ENCODE measurements around the gene PCDH15. TPM values are rescaled to one million over a fixed set of nuclear protein-coding genes. Genes with fewer than 3 reads are reported as not detected.

The PCDH15 gene
- total RNA-seq, 1 donor from 2014 or later, result 0.52 TPM

DNA sequence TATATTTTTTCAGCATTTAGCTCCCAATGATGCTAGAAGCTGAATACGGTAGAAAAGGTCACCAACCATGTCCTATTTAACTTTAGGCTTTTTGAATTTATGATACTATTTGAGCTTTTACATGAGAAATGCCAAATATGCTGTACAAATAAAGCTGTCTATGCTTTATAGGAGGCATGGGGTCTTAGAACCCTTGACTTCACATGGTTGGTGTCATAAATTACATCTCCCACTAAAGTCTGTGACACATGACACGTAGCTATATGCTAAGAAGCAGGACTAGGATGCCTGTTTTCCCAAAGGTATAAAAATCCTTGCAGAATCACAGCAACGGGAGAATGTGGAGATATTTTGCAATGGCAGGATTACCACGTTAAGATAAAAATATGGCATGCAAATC is 960.4 kb downstream of the PCDH15 start:
- Histone ChIP-seq H3K4me3 (ENCODE audit: low read length in 3 of 3) (no peak overlapping the region), H3K9ac (ENCODE audit: low read depth in 1 of 3, low read length in 3 of 3) (no peak overlapping the region), H3K27ac (ENCODE audit: low read depth, low read length) (no peak overlapping the region), H3K9me3 (ENCODE audit: control insufficient read depth in 3 of 3, low read length in 3 of 3) (no peaks in the 10 kb centered on the region), H3K36me3 (ENCODE audit: control insufficient read depth in 3 of 3, insufficient read depth in 3 of 3, low read length in 3 of 3) (no peaks in the 10 kb centered on the region), H3K27me3 (ENCODE audit: control insufficient read depth in 3 of 3, insufficient read depth in 3 of 3, low read length in 3 of 3) (no peaks in the 10 kb centered on the region), H3K4me1 (ENCODE audit: control insufficient read depth in 3 of 3, insufficient read depth in 3 of 3, low read length in 3 of 3) (no peaks in the 10 kb centered on the region)

DNA sequence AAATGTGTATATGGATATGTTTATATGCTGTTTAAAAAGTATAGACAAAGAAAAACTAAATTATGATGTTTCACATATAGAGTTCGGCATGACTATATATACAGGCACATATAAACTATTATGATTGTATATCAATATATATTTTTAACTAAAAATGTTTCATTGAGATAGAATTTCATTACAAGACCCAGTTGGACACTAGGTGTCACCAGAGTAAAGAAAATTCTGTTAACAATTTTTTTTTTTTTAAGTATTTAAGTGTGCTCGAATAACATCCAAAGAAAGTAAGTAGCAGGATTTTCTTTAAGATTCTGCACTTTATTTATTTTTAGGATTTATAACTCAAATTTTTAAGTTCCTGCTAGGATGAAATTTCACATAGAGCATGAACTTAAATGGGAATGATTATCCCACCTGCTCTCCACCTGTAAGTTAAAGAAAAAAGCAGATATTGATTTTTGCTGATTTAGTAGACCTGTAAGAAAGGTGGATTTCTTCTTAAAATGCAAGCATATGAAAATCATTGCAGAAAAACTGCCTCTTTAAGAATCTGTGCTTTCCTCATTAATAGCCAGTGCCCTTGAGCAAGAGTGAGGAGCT is 961.5 kb downstream of the PCDH15 start:
- H3K9me3 ChIP-seq (ENCODE audit: control insufficient read depth in 3 of 3, low read length in 3 of 3), result no peaks in the 10 kb centered on the region
- H3K27ac ChIP-seq (ENCODE audit: low read depth, low read length), result no peak overlapping the region
- H3K27me3 ChIP-seq (ENCODE audit: control insufficient read depth in 3 of 3, insufficient read depth in 3 of 3, low read length in 3 of 3), result no peaks in the 10 kb centered on the region
- no peaks in the 10 kb centered on the region for H3K36me3 ChIP-seq (ENCODE audit: control insufficient read depth in 3 of 3, insufficient read depth in 3 of 3, low read length in 3 of 3)
- no peak overlapping the region for H3K4me3 ChIP-seq (ENCODE audit: low read length in 3 of 3)
- no peak overlapping the region for H3K9ac ChIP-seq (ENCODE audit: low read depth in 1 of 3, low read length in 3 of 3)
- no peaks in the 10 kb centered on the region for H3K4me1 ChIP-seq (ENCODE audit: control insufficient read depth in 3 of 3, insufficient read depth in 3 of 3, low read length in 3 of 3)

DNA sequence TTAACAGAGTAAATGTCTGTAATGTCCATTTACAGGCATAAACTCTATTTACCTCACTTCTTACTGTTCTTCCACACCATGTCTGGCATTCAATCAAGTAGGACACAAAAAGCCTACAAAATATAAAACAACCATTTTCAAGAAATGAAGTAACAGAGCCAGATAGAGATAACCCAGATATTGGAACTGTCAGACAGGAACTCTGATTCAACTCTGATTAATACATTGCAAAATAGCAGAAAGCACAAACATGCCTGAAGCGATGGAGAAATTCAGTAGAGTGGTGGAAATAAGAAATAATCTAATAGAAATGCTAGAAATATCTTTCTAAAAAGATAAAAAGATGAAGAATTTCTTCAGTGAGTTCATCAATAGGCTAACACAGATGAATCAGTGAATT is 964.4 kb downstream of the PCDH15 start:
- no peaks in the 10 kb centered on the region for H3K9me3 ChIP-seq (ENCODE audit: control insufficient read depth in 3 of 3, low read length in 3 of 3)
- H3K27ac ChIP-seq (ENCODE audit: low read depth, low read length), result no peak overlapping the region
- H3K9ac ChIP-seq (ENCODE audit: low read depth in 1 of 3, low read length in 3 of 3), result no peak overlapping the region
- H3K4me1 ChIP-seq (ENCODE audit: control insufficient read depth in 3 of 3, insufficient read depth in 3 of 3, low read length in 3 of 3), result no peaks in the 10 kb centered on the region
- H3K4me3 ChIP-seq (ENCODE audit: low read length in 3 of 3), result no peak overlapping the region
- H3K36me3 ChIP-seq (ENCODE audit: control insufficient read depth in 3 of 3, insufficient read depth in 3 of 3, low read length in 3 of 3), result no peaks in the 10 kb centered on the region
- no peaks in the 10 kb centered on the region for H3K27me3 ChIP-seq (ENCODE audit: control insufficient read depth in 3 of 3, insufficient read depth in 3 of 3, low read length in 3 of 3)

DNA sequence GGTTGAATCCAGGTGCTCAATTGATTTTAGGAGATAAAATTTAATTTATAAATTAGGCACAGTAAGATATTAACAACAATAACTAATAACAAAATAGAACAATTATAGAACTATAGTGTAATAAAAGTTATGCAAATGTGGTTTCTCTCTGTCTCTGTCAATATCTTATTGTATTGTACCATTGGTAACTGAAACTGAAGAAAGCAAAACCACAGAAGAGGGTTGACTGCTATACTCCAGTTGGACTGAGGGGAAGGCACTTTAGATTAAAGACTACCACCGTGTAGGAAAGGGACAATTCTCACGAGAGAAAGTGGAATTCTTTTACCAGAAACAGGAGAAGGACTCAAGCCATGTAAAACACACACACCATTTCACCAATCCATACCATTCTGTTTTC is 967.1 kb downstream of the PCDH15 start:
- no peaks in the 10 kb centered on the region for H3K4me1 ChIP-seq (ENCODE audit: control insufficient read depth in 3 of 3, insufficient read depth in 3 of 3, low read length in 3 of 3)
- H3K4me3 ChIP-seq (ENCODE audit: low read length in 3 of 3), result no peak overlapping the region
- no peak overlapping the region for H3K27ac ChIP-seq (ENCODE audit: low read depth, low read length)
- no peak overlapping the region for H3K9ac ChIP-seq (ENCODE audit: low read depth in 1 of 3, low read length in 3 of 3)
- no peaks in the 10 kb centered on the region for H3K27me3 ChIP-seq (ENCODE audit: control insufficient read depth in 3 of 3, insufficient read depth in 3 of 3, low read length in 3 of 3)
- H3K9me3 ChIP-seq (ENCODE audit: control insufficient read depth in 3 of 3, low read length in 3 of 3), result no peaks in the 10 kb centered on the region
- no peaks in the 10 kb centered on the region for H3K36me3 ChIP-seq (ENCODE audit: control insufficient read depth in 3 of 3, insufficient read depth in 3 of 3, low read length in 3 of 3)

DNA sequence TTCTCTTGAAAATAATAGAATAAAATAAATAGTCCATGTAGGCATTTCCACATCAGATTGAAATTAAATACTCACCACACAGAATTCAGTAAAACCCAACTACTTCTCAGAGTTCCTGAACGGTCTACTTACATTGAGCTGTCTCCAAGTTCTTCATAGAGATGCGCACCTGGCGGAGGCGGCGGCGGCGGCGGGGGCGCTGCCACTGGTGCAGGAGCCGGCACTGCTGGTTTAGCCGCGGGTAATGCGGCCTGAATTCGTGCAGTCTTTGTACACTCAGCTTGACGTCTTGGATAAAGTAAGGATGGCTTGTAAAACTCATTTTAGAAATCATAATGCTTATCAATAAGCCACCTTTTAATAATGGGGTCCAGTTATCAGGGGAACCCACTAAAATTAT is 973.8 kb downstream of the PCDH15 start:
- Histone ChIP-seq H3K4me1 (ENCODE audit: control insufficient read depth in 3 of 3, insufficient read depth in 3 of 3, low read length in 3 of 3) (no peaks in the 10 kb centered on the region), H3K36me3 (ENCODE audit: control insufficient read depth in 3 of 3, insufficient read depth in 3 of 3, low read length in 3 of 3) (no peaks in the 10 kb centered on the region), H3K9ac (ENCODE audit: low read depth in 1 of 3, low read length in 3 of 3) (no peak overlapping the region), H3K27ac (ENCODE audit: low read depth, low read length) (no peak overlapping the region), H3K27me3 (ENCODE audit: control insufficient read depth in 3 of 3, insufficient read depth in 3 of 3, low read length in 3 of 3) (no peaks in the 10 kb centered on the region), H3K9me3 (ENCODE audit: control insufficient read depth in 3 of 3, low read length in 3 of 3) (no peaks in the 10 kb centered on the region), H3K4me3 (ENCODE audit: low read length in 3 of 3) (no peak overlapping the region)

DNA sequence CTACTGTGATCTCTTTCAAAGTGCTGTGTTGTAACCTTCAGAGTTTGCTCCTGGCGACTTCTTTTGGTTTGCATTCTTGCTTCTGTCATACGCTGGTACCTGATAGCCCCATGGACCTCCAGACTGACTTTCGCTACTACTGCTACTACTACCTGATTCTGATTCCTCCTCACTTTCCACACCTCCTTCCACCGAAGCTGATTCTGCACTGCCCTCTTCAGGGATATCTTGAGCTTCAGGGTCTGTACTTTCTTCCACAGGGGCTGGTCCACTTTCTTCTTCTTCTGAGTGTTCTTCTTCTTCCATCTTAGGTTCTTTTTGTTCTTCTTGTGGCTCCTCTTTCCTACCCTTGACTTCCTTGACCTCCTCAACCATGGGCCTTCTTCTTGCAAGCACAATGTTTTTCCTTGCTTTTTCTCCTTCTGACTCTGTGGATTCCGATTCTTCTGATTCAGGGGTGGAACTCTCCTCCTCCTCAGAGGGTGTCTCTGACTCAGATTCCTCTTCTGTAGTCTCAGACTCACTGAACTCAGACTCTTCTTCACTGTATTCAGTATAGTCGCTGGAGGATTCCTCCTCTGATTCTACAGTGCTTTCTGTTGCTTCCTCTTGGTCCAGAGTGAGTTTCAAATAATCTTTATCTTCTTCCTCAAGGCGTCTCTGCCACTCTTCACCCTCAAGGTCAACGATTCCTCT is 992.2 kb downstream of the PCDH15 start:
- H3K4me3 ChIP-seq (ENCODE audit: low read length in 3 of 3), result no peak overlapping the region
- H3K27me3 ChIP-seq (ENCODE audit: control insufficient read depth in 3 of 3, insufficient read depth in 3 of 3, low read length in 3 of 3), result no peaks in the 10 kb centered on the region
- H3K36me3 ChIP-seq (ENCODE audit: control insufficient read depth in 3 of 3, insufficient read depth in 3 of 3, low read length in 3 of 3), result no peaks in the 10 kb centered on the region
- no peak overlapping the region for H3K27ac ChIP-seq (ENCODE audit: low read depth, low read length)
- H3K4me1 ChIP-seq (ENCODE audit: control insufficient read depth in 3 of 3, insufficient read depth in 3 of 3, low read length in 3 of 3), result no peaks in the 10 kb centered on the region
- no peaks in the 10 kb centered on the region for H3K9me3 ChIP-seq (ENCODE audit: control insufficient read depth in 3 of 3, low read length in 3 of 3)
- H3K9ac ChIP-seq (ENCODE audit: low read depth in 1 of 3, low read length in 3 of 3), result no peak overlapping the region

DNA sequence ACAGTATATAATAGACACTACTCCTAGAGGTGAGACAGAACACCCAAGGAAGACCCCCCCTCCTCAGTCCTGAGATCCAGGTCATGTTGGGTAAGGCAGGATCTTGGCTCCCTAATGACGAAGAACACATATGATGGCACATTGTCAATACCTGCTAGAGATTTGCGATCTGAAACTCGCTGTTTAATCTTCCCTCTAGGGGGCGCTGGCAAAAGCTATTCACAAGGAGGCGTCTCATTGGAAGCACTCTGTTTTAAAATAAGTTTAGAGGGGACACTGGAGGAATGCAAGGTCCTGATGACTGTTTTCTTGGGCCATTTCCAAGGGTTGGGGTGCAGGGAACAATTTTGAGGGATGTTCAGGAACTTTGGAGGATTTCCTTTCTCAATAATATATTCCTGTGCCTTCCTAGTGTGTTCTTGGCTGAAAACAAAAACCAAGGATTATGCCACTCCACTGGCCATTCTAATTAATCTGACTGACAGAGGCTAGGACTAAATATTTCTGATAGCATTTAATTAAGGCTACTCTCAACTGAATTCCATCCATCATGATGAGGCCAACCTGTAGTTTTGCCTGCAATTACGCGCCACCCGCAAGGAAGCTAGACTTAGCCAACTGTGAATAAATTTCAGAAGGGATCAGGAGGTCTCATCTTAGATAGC is 1014.7 kb downstream of the PCDH15 start:
- Histone ChIP-seq H3K4me3 (ENCODE audit: low read length in 3 of 3) (no peak overlapping the region), H3K4me1 (ENCODE audit: control insufficient read depth in 3 of 3, insufficient read depth in 3 of 3, low read length in 3 of 3) (no peaks in the 10 kb centered on the region), H3K9ac (ENCODE audit: low read depth in 1 of 3, low read length in 3 of 3) (no peak overlapping the region), H3K9me3 (ENCODE audit: control insufficient read depth in 3 of 3, low read length in 3 of 3) (no peaks in the 10 kb centered on the region), H3K36me3 (ENCODE audit: control insufficient read depth in 3 of 3, insufficient read depth in 3 of 3, low read length in 3 of 3) (no peaks in the 10 kb centered on the region), H3K27ac (ENCODE audit: low read depth, low read length) (no peak overlapping the region), H3K27me3 (ENCODE audit: control insufficient read depth in 3 of 3, insufficient read depth in 3 of 3, low read length in 3 of 3) (no peaks in the 10 kb centered on the region)

DNA sequence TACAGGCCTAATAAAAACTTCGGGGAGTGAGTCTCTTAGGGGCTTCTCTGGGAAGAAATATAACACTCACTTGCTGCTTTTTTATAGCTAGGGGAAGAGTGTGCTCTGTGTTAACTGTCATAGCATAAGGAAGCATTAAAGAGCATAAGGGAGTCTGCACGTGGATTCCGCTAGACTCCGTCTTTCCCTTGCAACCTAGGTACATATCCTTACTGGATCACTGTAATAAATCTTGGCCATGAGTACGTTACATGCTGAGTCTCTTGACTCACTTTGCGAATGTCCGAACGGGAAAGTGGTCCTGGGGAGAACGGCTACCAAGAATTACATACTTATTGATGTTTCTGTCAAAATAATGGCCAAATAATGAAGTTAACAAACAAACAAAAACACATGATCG is 1029.3 kb downstream of the PCDH15 start:
- H3K4me3 ChIP-seq (ENCODE audit: low read length in 3 of 3), result no peak overlapping the region
- H3K36me3 ChIP-seq (ENCODE audit: control insufficient read depth in 3 of 3, insufficient read depth in 3 of 3, low read length in 3 of 3), result no peaks in the 10 kb centered on the region
- H3K9me3 ChIP-seq (ENCODE audit: control insufficient read depth in 3 of 3, low read length in 3 of 3), result no peaks in the 10 kb centered on the region
- H3K27me3 ChIP-seq (ENCODE audit: control insufficient read depth in 3 of 3, insufficient read depth in 3 of 3, low read length in 3 of 3), result no peaks in the 10 kb centered on the region
- no peak overlapping the region for H3K9ac ChIP-seq (ENCODE audit: low read depth in 1 of 3, low read length in 3 of 3)
- H3K4me1 ChIP-seq (ENCODE audit: control insufficient read depth in 3 of 3, insufficient read depth in 3 of 3, low read length in 3 of 3), result no peaks in the 10 kb centered on the region
- H3K27ac ChIP-seq (ENCODE audit: low read depth, low read length), result no peak overlapping the region

DNA sequence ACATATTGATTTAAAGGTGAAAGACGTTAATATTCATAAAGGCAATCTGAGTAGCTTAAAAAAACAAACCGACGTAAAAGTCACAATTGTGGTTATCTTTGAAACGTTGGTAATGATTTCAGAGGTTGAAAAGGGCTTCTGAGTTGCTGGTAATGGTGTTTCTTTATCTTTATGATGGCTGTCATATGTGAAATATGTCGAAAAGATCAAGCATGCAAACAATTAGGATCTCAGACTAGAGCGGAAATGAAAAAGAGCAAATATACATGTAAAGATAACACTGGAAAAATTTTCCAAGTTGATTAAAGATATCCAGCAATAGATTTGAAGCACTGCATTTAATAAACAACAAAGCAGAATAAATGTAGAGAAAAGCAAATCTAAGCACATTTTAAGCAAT is 1030.1 kb downstream of the PCDH15 start:
- H3K27ac ChIP-seq (ENCODE audit: low read depth, low read length), result no peak overlapping the region
- H3K27me3 ChIP-seq (ENCODE audit: control insufficient read depth in 3 of 3, insufficient read depth in 3 of 3, low read length in 3 of 3), result no peaks in the 10 kb centered on the region
- H3K9ac ChIP-seq (ENCODE audit: low read depth in 1 of 3, low read length in 3 of 3), result no peak overlapping the region
- no peaks in the 10 kb centered on the region for H3K9me3 ChIP-seq (ENCODE audit: control insufficient read depth in 3 of 3, low read length in 3 of 3)
- no peaks in the 10 kb centered on the region for H3K36me3 ChIP-seq (ENCODE audit: control insufficient read depth in 3 of 3, insufficient read depth in 3 of 3, low read length in 3 of 3)
- no peaks in the 10 kb centered on the region for H3K4me1 ChIP-seq (ENCODE audit: control insufficient read depth in 3 of 3, insufficient read depth in 3 of 3, low read length in 3 of 3)
- no peak overlapping the region for H3K4me3 ChIP-seq (ENCODE audit: low read length in 3 of 3)

DNA sequence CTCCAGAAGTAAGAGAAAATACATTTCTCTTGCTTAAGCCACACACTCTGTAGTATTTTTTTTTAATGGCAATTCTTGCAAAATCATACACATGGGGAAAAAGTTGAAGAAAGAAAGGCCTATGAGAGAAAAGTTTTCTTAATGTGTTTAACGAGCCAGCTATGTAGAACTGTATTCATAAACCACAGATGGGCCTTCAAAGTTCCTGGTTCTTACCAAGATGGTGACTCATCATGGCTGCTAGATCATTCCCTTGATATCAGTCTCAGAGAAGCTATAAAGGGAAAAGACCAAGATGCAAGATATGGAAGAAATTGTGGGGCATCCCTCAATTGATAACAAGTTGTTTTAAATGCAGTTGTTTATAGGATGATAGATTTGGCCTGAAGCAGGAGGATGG is 1035.7 kb downstream of the PCDH15 start:
- no peak overlapping the region for H3K9ac ChIP-seq (ENCODE audit: low read depth in 1 of 3, low read length in 3 of 3)
- no peaks in the 10 kb centered on the region for H3K4me1 ChIP-seq (ENCODE audit: control insufficient read depth in 3 of 3, insufficient read depth in 3 of 3, low read length in 3 of 3)
- no peak overlapping the region for H3K4me3 ChIP-seq (ENCODE audit: low read length in 3 of 3)
- no peaks in the 10 kb centered on the region for H3K27me3 ChIP-seq (ENCODE audit: control insufficient read depth in 3 of 3, insufficient read depth in 3 of 3, low read length in 3 of 3)
- no peak overlapping the region for H3K27ac ChIP-seq (ENCODE audit: low read depth, low read length)
- H3K9me3 ChIP-seq (ENCODE audit: control insufficient read depth in 3 of 3, low read length in 3 of 3), result peaks cover 0 to 2% (median 0%) of the 10 kb centered on the region in 3 donors
- no peaks in the 10 kb centered on the region for H3K36me3 ChIP-seq (ENCODE audit: control insufficient read depth in 3 of 3, insufficient read depth in 3 of 3, low read length in 3 of 3)

All from skeletal muscle tissue (tissue), 4 donors.